Liver (tissue), 3 donors: ENCODE measurements around the gene CPNE5.

Experiments
- CTCF ChIP-seq: fragments of 150-350 bp; IDR thresholded peaks from 2 replicates; pipeline ENCODE4 v1.5.1; 2017; ENCODE audit warnings: improper control_type of control experiment, low read depth, low read length; ENCODE audit not compliant: missing input control
- GABPA ChIP-seq, 2 donors: IDR thresholded peaks in 1 of 2; conservative IDR thresholded peaks in 1 of 2; 2 replicates each; pipeline ENCODE4 v1.6.1; 2016; ENCODE audit warnings: antibody characterized with exemption in 2 of 2, mild to moderate bottlenecking in 1 of 2, moderate library complexity in 1 of 2
- HNF4A ChIP-seq, 2 donors: conservative IDR thresholded peaks; 2 replicates each; pipeline ENCODE4 v1.6.1; 2016; ENCODE audit warnings: antibody characterized with exemption in 2 of 2, mild to moderate bottlenecking in 2 of 2
- JUND ChIP-seq, 2 donors: IDR thresholded peaks; 2 replicates each; pipeline ENCODE4 v1.6.1; 2016; ENCODE audit warnings: antibody characterized with exemption in 2 of 2
- MAX ChIP-seq: IDR thresholded peaks from 2 replicates; pipeline ENCODE4 v1.6.1; 2016; ENCODE audit warnings: antibody characterized with exemption
- RAD21 ChIP-seq, 2 donors: IDR thresholded peaks; 2 replicates each; pipeline ENCODE4 v1.6.1; 2016; ENCODE audit warnings: antibody characterized with exemption in 2 of 2, mild to moderate bottlenecking in 2 of 2
- RXRA ChIP-seq, 2 donors: IDR thresholded peaks; 2 replicates each; pipeline ENCODE4 v1.6.1; 2017 to 2018; ENCODE audit warnings: antibody characterized with exemption in 2 of 2, mild to moderate bottlenecking in 1 of 2
- TAF1 ChIP-seq: conservative IDR thresholded peaks from 2 replicates; pipeline ENCODE4 v1.6.1; 2016; ENCODE audit warnings: antibody characterized with exemption, mild to moderate bottlenecking
- YY1 ChIP-seq: IDR thresholded peaks from 2 replicates; pipeline ENCODE4 v1.6.1; 2016; ENCODE audit warnings: antibody characterized with exemption, mild to moderate bottlenecking
- donor health status: healthy.
- donor health status: healthy.

DNA sequence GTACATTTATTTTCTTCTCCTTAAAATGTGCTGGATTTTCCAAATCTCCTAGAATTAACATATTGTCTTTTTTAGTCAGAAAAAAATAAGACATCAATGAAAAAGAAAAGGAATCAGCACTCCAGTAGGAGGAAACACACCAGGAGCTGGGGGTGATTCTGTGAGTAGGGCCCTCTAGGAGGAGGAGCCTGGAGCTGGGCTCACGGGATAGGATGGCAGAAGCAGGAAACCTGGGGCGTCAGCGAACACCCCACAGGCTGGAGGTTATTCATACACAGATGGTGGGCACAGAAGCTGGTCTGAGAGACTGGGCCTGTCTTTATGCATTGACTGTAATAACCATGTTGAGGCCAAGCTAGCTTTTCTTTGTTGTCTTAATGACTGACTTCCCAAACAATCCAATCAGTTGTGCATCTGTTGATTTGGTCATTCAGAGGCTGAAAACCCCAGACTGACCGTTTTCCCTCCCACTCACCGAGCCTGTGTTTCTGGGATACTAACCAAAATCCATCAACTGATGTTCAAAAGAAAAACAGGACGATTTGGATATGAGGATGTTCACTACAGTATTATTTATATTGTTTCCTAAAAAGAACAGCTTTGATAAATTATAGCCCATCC lies 53.1 kb downstream of the CPNE5 start:
- TF ChIP-seq CTCF (no peak), TAF1 (no peak), MAX (no peak), HNF4A (conservative IDR thresholded peaks at IDR 0.05) (no peak), RAD21 (IDR thresholded peaks at IDR 0.05) (no peak), GABPA (IDR thresholded peaks at IDR 0.05 in 1 of 2, conservative IDR thresholded peaks at IDR 0.05 in 1 of 2) (no peak), RXRA (IDR thresholded peaks at IDR 0.05) (no peak), JUND (IDR thresholded peaks at IDR 0.05) (no peak), YY1 (no peak)
